HG03135 (cell line): ENCODE measurements around the gene ATP8B1.

Source experiments
- ATAC-seq: cut with Tn5 transposase; IDR thresholded peaks from one replicate; pipeline ENCODE4 v1.9.1; 2021; ENCODE audit warnings: mild to moderate bottlenecking, moderate library complexity; ENCODE audit not compliant: unreplicated experiment

Gene ATP8B1

GRCh38 chr18:57819671-57820460, 16.8 kb upstream of the ATP8B1 start:
- ATAC-seq = no peak

DNA sequence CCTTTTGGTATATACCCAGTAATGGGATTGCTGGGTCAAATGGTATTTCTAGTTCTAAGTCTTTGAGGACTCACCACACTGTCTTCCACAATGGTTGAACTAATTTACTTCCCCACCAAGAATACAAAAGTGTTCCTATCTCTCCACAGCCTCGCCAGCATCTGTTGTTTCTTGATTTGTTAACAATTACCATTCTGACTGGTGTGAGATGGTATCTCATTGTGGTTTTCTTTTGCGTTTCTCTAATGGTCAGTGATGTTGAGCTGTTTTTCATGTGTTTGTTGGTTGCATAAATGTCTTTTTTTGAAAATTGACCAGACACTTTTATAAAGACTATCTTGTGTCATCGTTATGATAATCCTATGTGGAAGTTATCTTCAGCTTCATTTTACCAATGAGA, 16.0 kb upstream of the ATP8B1 start:
- ATAC-seq = no peak

DNA sequence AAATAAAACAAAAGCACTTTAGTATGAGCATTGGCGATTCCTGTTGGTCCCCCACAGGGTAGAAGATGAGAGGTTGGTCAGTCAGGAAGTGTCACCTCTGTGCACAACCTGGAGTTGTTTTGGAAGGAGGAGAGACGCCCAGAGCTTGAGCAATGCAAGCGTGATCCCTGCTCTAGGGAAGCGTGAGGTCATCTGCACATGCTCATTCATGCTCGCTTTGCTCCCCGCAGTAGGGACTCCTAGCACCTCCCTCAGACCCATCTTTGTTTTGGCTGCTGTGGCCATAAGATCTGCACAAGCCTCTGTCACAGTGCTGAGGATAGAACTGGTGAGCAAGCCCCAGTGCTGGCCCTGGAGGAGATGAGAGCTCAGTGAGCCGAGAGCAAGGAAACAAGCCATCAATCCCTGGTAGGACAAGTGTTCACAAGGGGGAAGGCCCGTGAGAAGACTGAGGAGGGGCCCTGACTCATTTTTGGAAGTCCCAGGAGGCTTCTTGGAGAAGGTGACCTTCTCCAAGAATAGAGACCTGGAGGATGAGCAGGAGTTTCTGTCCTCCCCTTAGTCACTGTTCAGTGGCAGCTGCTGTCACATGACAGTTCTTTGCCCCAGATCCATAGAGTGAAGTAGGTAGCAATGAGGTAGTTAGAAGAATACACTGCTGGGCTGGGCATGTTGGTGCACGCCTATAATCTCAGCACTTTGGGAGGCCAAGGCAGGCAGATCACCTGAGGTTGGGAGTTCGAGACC, 13.3 kb upstream of the ATP8B1 start:
- no peak for ATAC-seq

DNA sequence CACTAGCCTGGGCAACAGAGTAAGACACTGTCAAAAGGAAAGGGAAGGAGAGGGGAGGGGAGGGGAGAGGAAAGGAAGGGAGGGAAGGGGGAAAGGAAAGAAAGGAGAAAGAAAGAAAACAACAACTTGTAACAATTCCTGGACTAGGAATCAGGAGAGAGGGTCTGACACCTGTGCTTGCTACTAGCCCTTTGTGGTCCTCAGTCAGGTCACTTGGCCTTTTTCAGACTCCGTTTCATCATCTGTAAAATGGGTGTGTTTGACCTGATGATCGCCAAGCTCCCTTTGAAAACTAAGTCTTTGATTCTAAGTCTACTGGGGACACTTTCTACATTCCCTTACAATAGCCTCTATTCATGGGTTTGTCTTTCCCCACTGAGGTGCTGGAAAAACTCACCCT, 11.4 kb upstream of the ATP8B1 start:
- ATAC-seq = no peak

GRCh38 chr18:57813245-57813644, 10.1 kb upstream of the ATP8B1 start:
- no peak for ATAC-seq

DNA sequence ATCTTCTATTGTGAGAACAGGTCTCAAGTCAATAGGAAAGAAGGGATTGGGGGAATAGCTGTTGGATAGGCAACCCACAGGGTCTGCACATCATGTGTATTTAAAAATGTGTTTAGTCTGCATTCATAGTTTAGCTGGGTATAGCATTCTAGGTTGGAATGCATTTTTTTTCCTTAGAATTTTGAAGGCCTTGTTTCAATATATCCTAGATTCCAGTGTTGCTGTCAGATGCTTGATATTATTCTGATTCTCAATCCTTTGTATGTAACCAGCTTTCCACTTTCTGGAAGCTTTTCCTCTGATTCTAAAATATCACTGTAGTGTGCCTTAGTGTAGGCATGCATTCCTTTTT, 9.0 kb upstream of the ATP8B1 start:
- ATAC-seq = no peak

DNA sequence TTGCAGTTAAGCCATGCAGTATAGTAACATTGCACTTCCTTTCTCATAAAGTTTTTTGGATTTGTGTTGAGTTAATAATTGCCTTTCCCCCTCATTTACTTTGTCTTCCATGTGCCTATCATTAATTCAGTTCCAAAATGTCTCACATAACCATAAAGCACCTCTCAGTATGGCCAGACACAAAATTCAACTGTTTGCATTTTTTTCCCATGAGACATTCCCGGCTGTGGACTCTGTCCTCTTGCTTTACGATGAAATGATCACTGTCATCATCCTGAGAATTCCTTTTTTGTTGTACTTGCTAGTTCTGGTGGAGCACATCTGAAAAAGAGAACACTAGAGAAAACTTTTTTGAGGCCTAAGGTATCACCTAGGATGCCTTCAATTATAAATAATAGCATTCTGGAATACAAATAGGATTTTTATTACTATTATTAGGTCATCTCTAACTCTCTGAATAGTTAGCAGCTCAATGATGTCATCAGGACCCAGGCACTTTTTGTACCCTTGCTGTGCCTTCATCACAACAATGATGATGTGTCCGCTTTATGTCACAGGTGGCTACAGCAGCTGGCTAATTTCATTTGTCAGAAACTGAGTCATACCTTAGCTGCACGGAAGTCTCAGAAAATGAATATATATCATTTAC, 8.5 kb upstream of the ATP8B1 start:
- ATAC-seq = no peak

- no peak for ATAC-seq
These were observed 6.1 kb upstream of the ATP8B1 start for GRCh38 chr18:57809190-57809589.

GRCh38 chr18:57807336-57808117, 4.4 kb upstream of the ATP8B1 start:
- ATAC-seq = no peak

- ATAC-seq = no peak
These were observed 3.8 kb upstream of the ATP8B1 start for GRCh38 chr18:57806978-57807285.

DNA sequence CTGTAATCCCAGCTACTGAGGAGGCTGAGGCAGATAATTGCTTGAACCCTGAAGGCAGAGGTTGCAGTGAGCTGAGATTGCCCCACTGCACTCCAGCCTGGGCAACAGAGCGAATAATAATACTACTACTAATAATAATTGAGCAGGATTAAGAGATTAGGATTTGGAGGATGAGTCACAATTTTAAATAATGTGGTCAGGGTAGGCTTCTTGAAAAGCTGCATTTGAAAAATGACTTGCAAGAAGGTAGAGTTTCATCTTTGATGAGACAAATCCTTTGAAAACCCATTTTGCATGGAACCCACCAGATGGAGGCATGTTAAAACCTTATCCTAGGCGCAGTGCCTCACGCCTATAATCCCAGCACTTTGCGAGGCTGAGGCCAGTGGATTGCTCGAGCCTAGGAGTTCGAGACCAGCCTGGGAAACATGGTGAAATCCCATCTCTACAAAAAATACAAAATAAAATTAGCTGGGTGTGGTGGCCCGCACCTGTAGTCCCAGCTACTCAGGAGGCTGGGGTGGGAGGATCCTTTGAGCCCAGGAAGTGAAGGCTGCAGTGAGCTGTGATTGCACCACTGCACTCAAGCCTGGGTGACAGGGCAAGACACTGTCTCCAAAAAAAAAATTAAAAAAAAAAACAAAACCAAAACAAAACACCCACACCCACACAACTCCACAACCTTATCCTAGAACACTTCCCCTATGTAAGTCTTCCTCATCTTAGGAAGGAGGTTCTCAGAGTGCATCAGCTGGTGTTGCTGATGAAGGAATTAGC, 3.3 kb upstream of the ATP8B1 start:
- no peak for ATAC-seq

DNA sequence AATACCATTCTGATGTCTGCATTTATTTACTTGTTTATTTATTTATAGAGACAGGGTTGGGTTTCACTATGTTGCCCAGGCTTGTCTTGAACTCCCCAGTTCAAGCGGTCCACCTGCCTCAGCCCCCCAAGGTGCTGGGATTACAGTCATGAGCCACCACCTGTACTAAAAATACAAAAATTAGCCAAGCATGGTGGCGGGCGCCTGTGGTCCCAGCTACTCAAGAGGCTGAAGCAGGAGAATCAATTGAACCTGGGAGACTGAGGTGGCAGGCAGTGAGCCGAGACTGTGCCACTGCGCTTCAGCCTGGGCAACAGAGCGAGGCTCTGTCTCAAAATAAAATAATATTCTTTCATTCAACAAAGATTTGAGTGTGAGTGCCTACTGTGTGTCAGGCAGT, 2.0 kb upstream of the ATP8B1 start:
- ATAC-seq = no peak

GRCh38 chr18:57804557-57804956, 1.4 kb upstream of the ATP8B1 start:
- ATAC-seq = no peak

DNA sequence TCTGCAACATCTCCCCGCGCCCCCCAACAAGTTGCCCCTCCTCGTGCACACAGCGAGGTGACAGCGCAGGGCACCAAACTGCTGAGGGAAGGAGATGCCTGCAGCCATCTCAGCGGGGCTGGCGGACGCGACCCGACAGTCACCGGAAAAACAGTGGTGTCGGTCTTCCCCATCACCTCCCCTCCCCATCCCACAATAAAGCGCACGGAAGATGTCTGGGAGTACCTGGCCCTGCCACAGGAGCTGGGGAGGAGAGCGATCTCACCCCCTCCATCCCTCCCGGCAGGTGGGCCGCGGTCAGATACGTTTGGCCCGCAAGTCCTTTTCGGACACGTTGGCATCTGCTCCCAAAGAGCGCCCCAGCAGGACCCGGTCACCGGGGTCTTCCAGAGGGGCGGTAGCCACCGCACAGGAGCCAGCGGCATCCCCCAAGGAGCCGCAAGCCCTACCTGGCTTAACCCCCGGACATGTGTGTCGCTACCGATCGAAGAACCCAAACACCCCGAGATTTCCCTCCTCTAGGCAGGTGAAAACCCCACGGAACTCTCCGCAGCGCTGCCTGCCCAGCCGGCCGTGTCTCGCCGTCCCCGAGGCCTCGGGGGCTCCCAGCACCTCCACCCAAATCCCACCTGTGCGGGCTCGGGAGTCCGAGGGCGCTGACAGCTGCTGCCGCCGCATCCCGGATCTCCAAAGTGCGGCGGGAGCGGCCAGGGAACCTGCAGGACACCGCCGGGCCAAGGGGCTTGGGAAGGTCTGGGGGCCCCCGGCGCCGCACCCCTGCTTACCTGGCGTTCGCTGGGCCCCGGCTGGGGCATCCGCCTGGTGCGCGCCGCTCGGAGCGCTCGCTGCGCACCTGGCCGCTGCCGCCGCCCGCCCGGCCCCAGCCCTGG, 657 bp downstream of the ATP8B1 start:
- peak; percentile 58 for ATAC-seq

DNA sequence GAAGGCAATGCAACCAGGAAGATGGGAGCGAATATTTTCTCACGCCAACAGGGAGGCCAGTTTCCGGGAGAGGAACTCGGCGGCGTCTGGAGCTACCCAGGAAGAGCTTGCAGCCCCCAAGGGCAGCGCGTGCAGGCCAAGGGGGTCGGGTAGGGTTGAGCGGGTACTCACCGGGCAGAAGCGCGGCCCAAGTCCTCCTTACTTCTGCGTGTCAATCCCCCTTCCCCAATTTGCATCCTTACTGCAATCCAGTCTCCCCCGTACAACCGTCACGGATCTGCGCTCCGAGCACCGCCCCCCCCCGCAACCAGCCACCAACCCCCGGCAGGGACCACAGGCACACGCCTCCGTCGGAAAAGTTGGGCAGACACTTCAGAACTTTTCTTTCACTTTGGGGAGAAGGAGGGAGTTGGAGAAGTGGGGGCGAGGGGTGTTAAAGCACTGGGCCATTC, 1.3 kb downstream of the ATP8B1 start:
- ATAC-seq = no peak

GRCh38 chr18:57801325-57801724, 1.8 kb downstream of the ATP8B1 start:
- no peak for ATAC-seq

GRCh38 chr18:57798713-57799373, 4.3 kb downstream of the ATP8B1 start:
- ATAC-seq = no peak

GRCh38 chr18:57797209-57797651, 5.9 kb downstream of the ATP8B1 start:
- ATAC-seq = no peak
